Right forelimb (tissue), 1 donor: ENCODE data around the gene NCEH1.
"Not testable (repeated sequence)": the region's sequence is repeated elsewhere in the genome, so short reads cannot be mapped to it uniquely, and the experiment has no call there.

Source experiments
- DNase-seq: peaks from one replicate; pipeline ENCODE4 v3.0.0-alpha.2; 2018

NCEH1 gene

GRCh38 chr3:172609750-172610149 lies 101.1 kb downstream of the NCEH1 start:
- no peak for DNase-seq

- no peak for DNase-seq
Measured at GRCh38 chr3:172608575-172608974, 102.3 kb downstream of the NCEH1 start.

- no peak for DNase-seq
Measured at GRCh38 chr3:172607305-172608121, 103.4 kb downstream of the NCEH1 start.

- no peak for DNase-seq
Measured at GRCh38 chr3:172606021-172606420, 104.8 kb downstream of the NCEH1 start.

- no peak for DNase-seq
Measured at GRCh38 chr3:172604895-172605646, 105.8 kb downstream of the NCEH1 start.

- DNase-seq: no peak
Measured at GRCh38 chr3:172601066-172601832, 109.6 kb downstream of the NCEH1 start.

GRCh38 chr3:172600644-172601065 lies 110.2 kb downstream of the NCEH1 start:
- DNase-seq: no peak

GRCh38 chr3:172598904-172599303 lies 112.0 kb downstream of the NCEH1 start:
- DNase-seq: no peak

- DNase-seq: no peak
Measured at GRCh38 chr3:172596394-172596706, 114.5 kb downstream of the NCEH1 start.

- no peak for DNase-seq
Measured at GRCh38 chr3:172595664-172596393, 115.0 kb downstream of the NCEH1 start.

GRCh38 chr3:172594900-172595663 lies 115.8 kb downstream of the NCEH1 start:
- DNase-seq: not testable (repeated sequence)

- DNase-seq: no peak
Measured at GRCh38 chr3:172592898-172593669, 117.8 kb downstream of the NCEH1 start.

- DNase-seq: no peak
Measured at GRCh38 chr3:172591876-172592771, 118.7 kb downstream of the NCEH1 start.

- no peak for DNase-seq
Measured at GRCh38 chr3:172591125-172591605, 119.7 kb downstream of the NCEH1 start.

- no peak for DNase-seq
Measured at GRCh38 chr3:172586436-172586835, 124.4 kb downstream of the NCEH1 start.

- no peak for DNase-seq
Measured at GRCh38 chr3:172585954-172586353, 124.9 kb downstream of the NCEH1 start.

- DNase-seq: no peak
Measured at GRCh38 chr3:172582712-172583111, 128.2 kb downstream of the NCEH1 start.

GRCh38 chr3:172581757-172582166 lies 129.1 kb downstream of the NCEH1 start:
- DNase-seq: no peak

GRCh38 chr3:172580680-172581401 lies 130.0 kb downstream of the NCEH1 start:
- DNase-seq: no peak
